GM21390 (cell line): ENCODE measurements around the gene EXOC8.

Experiments used
- ATAC-seq: cut with Tn5 transposase; IDR thresholded peaks from one replicate; pipeline ENCODE4 v1.9.1; 2021; ENCODE audit not compliant: unreplicated experiment

Gene EXOC8

DNA sequence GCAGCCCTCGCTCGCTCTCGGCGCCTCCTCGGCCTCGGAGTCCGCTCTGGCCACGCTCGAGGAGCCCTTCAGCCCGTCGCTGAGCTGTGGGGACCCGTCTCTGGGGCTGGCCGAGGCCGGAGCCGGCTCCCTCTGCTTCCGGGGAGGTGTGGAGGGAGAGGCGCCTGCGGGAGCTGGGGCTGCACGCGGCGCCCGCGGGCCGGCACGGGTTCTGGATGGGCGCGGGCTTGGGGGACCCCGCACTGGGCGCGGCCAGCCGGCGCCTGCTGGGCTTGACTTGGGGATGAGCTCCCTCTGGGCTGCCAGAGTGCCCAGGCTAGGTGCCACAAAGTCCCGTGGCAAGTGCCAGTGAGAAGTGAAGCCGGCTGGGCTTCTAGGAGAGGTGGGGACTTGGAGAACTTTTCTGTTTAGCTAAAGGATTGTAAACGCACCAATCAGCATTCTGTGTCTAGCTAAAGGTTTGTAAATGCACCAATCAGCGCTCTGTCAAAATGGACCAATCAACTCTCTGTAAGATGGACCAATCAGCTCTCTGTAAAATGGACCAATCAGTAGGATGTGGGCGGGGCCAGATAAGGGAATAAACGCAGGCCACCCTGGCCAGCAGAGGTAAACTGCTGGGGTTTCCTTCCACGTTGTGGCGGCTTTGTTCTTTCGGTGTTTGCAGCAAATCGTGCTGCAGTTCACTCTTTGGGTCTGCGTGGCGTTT is 20.2 kb downstream of the EXOC8 start:
- no peak for ATAC-seq

GRCh38 chr1:231315887-231316286 is 21.8 kb downstream of the EXOC8 start:
- peak; percentile 86 for ATAC-seq

- ATAC-seq: no peak
Observed at GRCh38 chr1:231313661-231314060, 24.0 kb downstream of the EXOC8 start.

DNA sequence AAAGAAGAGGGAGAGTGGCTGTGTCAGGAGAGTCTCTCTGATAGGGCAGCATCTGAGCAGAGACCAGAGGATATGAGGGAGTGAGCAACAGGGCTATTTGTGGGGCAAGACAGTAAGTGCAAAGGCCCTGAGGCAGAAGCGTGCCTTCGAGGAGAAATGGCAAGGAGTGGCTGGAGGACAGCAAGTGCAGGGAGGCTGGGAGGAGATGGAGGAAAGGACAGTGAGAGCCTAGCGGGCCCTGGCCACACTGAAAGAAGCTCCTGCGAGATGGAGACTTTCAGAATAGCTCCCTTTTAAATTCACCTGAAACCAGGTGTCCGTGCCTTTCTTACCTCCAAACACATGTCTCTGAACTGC is 25.2 kb downstream of the EXOC8 start:
- no peak for ATAC-seq

GRCh38 chr1:231311720-231312431 is 25.8 kb downstream of the EXOC8 start:
- no peak for ATAC-seq

- no peak for ATAC-seq
Observed at GRCh38 chr1:231310391-231310934, 27.2 kb downstream of the EXOC8 start.

GRCh38 chr1:231301990-231302389 is 35.7 kb downstream of the EXOC8 start:
- ATAC-seq: no peak

GRCh38 chr1:231295938-231296337 is 41.7 kb downstream of the EXOC8 start:
- no peak for ATAC-seq

- ATAC-seq: no peak
Observed at GRCh38 chr1:231286603-231287002, 51.0 kb downstream of the EXOC8 start.

DNA sequence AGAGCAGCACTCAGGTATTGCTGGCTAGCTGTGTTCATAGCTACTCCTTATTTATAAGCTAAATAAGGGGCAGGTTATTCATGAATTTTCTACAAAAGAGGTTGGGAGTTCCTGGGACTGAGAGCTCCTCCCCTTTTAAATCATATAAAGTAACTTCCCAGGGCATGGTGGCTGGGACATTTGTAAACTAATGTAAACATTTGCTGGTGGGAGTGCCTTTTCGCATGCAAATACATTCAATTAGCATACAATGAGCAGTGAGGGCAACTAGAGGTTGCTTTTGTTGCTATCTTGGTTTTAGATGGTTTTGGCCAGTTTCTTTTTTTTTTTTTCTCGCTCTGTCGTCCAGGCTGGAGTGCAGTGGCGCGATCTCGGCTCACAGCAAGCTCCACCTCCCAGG is 53.2 kb downstream of the EXOC8 start:
- no peak for ATAC-seq
